Central memory CD8-positive, alpha-beta T cell (primary cell): ENCODE data around the gene CEP70.
"Not testable (repeated sequence)": the region's sequence is repeated elsewhere in the genome, so short reads cannot be mapped to it uniquely, and the experiment has no call there.

Experiments
- ATAC-seq: fragments of 150-1000 bp; cut with Tn5 transposase; replicated peaks from 2 replicates; pipeline ENCODE4 v1.10.0; 2022; ENCODE audit warnings: mild to moderate bottlenecking, moderate FRiP score, moderate number of reproducible peaks; ENCODE audit not compliant: poor library complexity, severe bottlenecking; ENCODE audit errors: extremely low read depth
- DNase-seq, 2 donors: peaks; one replicate each; pipeline ENCODE4 v3.0.0; 2021; ENCODE audit warnings: low spot score in 2 of 2
- H3K27ac Mint-ChIP-seq: one replicate; pipeline ENCODE4 v1.8.0; 2022; ENCODE audit warnings: low read depth, mild to moderate bottlenecking, moderate library complexity, mixed read lengths
- H3K27me3 Mint-ChIP-seq: one replicate; pipeline ENCODE4 v1.8.0; 2022; ENCODE audit warnings: mixed read lengths
- H3K36me3 Mint-ChIP-seq: one replicate; pipeline ENCODE4 v1.8.0; 2022; ENCODE audit warnings: mild to moderate bottlenecking, moderate library complexity, mixed read lengths; ENCODE audit not compliant: insufficient read depth
- H3K4me1 Mint-ChIP-seq: one replicate; pipeline ENCODE4 v1.8.0; 2022; ENCODE audit warnings: mixed read lengths
- H3K4me3 Mint-ChIP-seq: one replicate; pipeline ENCODE4 v1.8.0; 2022; ENCODE audit warnings: mild to moderate bottlenecking, moderate library complexity, mixed read lengths
- H3K9me3 Mint-ChIP-seq: one replicate; pipeline ENCODE4 v1.8.0; 2022; ENCODE audit warnings: mixed read lengths

CEP70 gene

DNA sequence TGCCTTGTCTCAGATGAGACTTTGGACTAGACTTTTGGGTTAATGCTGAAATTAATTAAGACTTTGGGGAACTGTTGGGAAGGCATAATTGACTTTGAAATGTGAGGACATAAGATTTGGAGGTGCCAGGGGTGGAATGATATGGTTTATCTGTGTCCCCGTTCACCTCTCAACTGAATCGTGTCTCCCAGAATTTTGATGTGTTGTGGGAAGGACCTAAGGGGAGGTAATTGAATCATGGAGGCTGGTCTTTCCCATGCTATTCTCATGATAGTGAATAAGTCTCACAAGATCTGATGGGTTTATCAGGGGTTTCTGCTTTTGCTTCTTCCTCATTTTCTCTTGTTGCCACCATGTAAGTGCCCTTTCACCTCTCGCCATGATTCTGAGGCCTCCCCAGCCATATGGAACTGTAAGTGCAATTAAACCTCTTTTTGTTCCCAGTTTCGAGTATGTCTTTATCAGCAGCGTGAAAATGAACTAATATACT, 10.1 kb upstream of the CEP70 start:
- not testable (repeated sequence) for H3K9me3 Mint-ChIP-seq, DNase-seq, H3K27ac Mint-ChIP-seq

DNA sequence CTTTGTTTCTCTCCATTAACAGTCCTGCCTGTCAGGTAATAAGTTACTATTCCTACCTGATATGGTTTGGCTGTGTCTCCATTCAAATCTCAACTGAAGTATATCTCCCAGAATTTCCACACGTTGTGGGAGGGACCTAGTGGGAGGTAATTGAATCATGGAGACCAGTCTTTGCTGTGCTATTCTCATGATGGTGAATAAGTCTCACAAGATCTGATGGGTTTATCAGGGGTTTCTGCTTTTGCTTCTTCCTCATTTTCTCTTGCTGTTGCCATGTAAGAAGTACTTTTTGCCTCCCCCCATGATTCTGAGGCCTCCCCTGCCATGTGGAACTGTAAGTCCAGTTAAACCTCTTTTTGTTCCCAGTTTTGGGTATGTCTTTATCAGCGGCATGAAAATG, 7.6 kb upstream of the CEP70 start:
- ATAC-seq, H3K4me1 Mint-ChIP-seq, H3K4me3 Mint-ChIP-seq, H3K9me3 Mint-ChIP-seq, DNase-seq, H3K36me3 Mint-ChIP-seq, H3K27ac Mint-ChIP-seq, H3K27me3 Mint-ChIP-seq: not testable (repeated sequence)

More for the DNA sequence above, 10.1 kb upstream of the CEP70 start:
- H3K36me3 Mint-ChIP-seq = peaks cover 15% of the 10 kb centered on the region
- H3K27me3 Mint-ChIP-seq, ATAC-seq, H3K4me3 Mint-ChIP-seq: not testable (repeated sequence)
- peaks cover 13% of the 10 kb centered on the region for H3K4me1 Mint-ChIP-seq

DNA sequence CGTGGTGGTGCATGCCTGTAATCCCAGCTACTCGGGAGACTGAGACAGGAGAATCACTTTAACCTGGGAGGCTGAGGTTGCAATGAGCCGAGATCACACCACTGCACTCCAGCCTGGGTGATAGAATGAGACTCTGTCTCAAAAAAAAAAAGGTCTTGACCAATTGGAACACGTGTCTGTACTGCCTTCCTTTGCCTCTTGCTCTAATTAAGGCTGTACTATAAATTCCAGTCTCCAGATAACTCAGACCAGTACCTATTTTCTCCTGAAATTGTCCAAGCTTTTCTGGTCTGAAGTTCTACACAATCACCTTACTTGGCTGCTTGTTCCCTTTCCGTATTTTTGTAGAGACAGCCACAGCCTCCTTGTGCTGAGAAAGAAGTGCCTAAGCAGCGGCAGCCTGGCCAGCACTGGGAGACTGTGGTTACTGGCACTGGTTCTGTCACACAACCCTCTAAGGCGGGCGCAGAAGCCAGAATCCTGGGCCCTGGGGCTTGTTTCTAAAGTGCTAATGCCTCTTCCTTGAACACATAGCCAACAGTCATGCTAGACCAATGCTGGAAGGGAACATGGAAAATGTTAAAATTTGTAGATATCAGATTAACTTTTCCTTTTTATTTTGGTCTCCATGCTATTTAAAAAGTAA, 6.2 kb upstream of the CEP70 start:
- Mint-ChIP-seq H3K27me3 (no peaks in the 10 kb centered on the region), H3K36me3 (peaks cover 2% of the 10 kb centered on the region), H3K9me3 (no peaks in the 10 kb centered on the region), H3K4me1 (no peaks in the 10 kb centered on the region), H3K27ac (no peak overlapping the region), H3K4me3 (no peak overlapping the region)
- DNase-seq (no peak), ATAC-seq (no peak)

DNA sequence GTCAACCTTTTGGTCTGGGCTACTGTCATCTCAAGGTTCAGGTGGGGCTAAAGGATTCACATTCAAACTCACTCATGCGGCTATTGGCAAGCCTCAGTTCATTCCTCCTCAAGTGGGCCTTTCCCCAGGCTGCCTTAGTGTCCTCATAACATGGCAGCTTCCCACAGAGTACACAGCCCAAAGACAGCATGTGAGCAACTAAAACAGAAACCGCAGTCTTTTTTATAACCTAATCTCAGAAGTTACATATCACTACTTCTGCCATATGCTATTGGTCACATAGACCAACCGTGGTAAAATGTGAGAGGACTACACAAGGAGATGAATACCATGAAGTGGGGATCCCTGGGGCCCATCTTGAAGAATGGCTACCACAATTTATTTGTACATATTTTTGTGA, 4.5 kb upstream of the CEP70 start:
- no peak for ATAC-seq
- no peak overlapping the region for H3K4me3 Mint-ChIP-seq
- H3K9me3 Mint-ChIP-seq = no peaks in the 10 kb centered on the region
- peaks cover 11% of the 10 kb centered on the region for H3K36me3 Mint-ChIP-seq
- DNase-seq = no peak
- no peaks in the 10 kb centered on the region for H3K27me3 Mint-ChIP-seq
- H3K4me1 Mint-ChIP-seq = peaks cover 6% of the 10 kb centered on the region
- H3K27ac Mint-ChIP-seq = no peak overlapping the region

DNA sequence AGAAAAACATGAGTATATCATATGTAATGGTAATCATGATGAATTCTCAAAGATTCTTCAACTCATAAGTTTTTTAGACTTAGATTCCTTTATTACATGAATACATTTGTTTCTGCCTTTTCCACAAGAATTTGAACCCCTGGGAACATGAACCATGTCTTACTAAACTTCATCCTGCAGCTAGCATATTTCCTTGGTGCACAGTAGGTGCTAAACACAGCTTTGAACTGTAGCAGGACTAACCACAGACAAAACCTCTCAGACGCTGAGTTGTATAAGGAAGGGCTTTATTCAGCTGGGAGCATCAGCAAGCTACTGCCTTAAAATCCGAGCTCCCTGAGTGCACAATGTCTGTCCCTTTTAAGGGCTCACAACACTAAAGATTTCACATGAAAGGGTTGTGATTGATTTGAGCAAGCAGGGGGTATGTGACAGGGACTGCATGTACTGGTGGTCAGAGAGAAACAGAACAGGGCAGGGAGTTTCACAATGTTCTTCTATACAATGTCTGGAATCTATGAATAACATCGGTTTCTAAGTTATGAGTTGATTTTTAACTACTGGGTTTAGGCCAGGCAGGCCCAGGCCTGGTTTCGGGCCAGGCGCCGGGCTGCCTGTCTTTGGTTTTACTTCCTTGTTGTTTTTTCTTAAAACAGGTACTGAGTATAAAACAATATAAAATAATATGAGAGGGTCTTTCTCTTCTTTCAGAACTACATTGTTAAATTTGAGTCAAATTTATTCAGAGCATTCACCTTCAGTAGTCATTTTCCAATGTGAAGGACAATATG, 3.3 kb upstream of the CEP70 start:
- H3K27me3 Mint-ChIP-seq, DNase-seq, H3K4me3 Mint-ChIP-seq, H3K27ac Mint-ChIP-seq, ATAC-seq, H3K36me3 Mint-ChIP-seq, H3K4me1 Mint-ChIP-seq, H3K9me3 Mint-ChIP-seq: not testable (repeated sequence)

DNA sequence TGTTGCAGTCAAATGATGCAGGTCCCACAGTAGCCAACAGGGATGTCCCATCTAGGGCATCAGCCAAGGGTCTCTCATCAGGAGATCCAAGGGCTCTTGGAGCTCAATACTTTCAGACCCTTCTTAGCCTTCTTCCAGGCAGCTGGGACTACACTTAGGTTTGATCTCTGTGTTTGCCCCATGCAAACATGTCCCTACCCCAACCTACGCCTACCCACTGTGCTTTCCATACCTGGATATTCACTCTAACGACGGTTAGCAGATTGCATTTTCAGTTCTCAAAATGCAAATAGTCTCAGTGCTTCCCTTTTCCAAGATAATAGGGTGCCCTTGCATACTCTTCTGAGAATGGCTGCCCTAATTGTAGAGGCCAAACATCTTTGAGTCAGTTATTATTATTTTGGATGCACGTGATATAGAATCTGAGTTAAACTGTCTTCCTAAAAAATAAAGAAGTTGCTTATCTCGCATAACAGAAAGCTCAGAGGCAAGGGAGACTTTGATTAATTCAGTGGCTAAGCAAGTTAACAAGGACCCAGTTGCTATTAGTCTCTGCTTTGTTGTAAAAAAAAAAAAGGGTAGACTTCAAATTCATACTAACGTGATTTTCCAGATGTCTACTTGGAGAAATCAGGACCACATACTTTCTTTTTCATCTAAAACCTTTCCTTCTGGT, 1.0 kb upstream of the CEP70 start:
- H3K36me3 Mint-ChIP-seq = peaks cover 8% of the 10 kb centered on the region
- H3K9me3 Mint-ChIP-seq = no peaks in the 10 kb centered on the region
- no peak for DNase-seq
- peaks cover 6% of the 10 kb centered on the region for H3K4me1 Mint-ChIP-seq
- peak overlapping the region; percentile 93 for H3K4me3 Mint-ChIP-seq
- H3K27ac Mint-ChIP-seq = peak overlapping the region; percentile 94
- H3K27me3 Mint-ChIP-seq = no peaks in the 10 kb centered on the region
- ATAC-seq = no peak

DNA sequence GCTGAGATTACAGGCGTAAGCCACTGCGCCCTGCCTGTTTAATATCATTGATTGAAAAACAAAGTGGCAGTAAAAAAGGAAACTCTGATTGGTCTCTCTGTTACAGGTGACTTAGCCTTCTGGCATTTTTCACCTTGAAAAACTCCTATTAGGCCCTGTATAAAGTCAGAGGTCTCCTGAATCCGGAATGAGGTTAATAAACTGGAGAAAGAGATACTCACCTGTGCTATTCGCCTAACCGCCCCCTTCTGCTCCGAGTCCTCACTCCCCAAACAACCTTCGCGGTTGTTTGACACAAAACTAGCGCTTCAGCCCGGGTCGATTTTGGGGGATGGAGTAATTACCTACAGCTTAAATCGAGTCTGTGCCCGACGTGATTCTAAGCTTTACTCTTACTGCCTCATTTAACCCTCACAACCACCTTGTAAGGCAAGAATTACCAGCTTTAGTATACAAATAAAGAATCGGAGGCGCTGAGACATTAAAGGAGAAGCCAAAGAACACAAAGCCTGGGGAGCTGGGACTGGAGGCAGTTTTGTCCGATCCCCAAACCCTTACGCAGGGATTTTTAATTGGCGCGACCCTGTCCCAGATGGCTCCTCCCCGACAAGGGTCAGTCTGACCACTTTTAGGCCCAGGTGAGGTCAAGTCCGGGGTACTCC, 441 bp downstream of the CEP70 start:
- ATAC-seq = no peak
- DNase-seq = no peak
- Mint-ChIP-seq H3K27me3 (no peaks in the 10 kb centered on the region), H3K4me3 (peak overlapping the region; percentile 93), H3K4me1 (peaks cover 6% of the 10 kb centered on the region), H3K36me3 (peaks cover 8% of the 10 kb centered on the region), H3K27ac (peak overlapping the region; percentile 94), H3K9me3 (no peaks in the 10 kb centered on the region)

DNA sequence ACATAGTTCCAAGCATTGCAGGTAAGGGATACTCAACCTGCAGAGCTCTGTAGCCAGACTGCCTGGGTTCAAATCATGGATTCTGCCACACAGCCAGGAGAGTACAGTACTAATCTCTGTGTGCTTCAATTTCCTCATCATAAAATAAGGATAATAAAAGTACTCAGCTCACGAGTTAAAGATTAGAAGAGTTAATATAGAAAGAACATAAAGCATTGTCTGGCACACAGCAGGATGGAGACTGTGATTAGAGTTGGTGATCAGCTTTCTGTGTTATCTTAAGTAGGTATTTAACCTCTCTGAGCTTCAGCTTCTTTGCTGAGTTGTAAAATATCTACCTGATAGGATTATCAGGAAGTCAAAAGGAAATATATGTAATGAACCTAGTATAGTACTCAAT, 2.7 kb downstream of the CEP70 start:
- ATAC-seq (no peak), DNase-seq (no peak)
- no peak overlapping the region for H3K4me3 Mint-ChIP-seq
- no peak overlapping the region for H3K27ac Mint-ChIP-seq
- peaks cover 6% of the 10 kb centered on the region for H3K4me1 Mint-ChIP-seq
- no peaks in the 10 kb centered on the region for H3K9me3 Mint-ChIP-seq
- peaks cover 8% of the 10 kb centered on the region for H3K36me3 Mint-ChIP-seq
- H3K27me3 Mint-ChIP-seq = no peaks in the 10 kb centered on the region

DNA sequence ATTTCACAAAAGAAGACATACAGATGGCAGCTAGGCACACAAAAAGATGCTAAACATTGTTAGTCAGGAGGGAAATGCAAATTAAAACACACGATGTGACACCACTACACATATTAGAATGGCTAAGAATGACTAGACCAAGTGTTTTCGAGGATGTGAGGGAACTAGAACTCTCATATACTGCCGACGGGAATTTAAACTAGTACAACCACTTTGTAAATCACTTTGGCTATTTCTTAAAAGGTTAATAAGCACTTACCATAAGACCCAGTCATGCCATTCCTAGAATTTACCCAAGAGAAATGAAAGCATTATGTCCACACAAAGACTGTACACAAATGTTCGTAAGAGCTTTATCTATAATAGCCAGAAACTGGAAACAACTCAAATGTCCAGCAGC, 5.6 kb downstream of the CEP70 start:
- Mint-ChIP-seq H3K36me3 (peaks cover 2% of the 10 kb centered on the region), H3K27ac (no peak overlapping the region), H3K4me3 (no peak overlapping the region), H3K4me1 (peaks cover 16% of the 10 kb centered on the region), H3K9me3 (no peaks in the 10 kb centered on the region), H3K27me3 (no peaks in the 10 kb centered on the region)
- no peak for ATAC-seq
- no peak for DNase-seq

DNA sequence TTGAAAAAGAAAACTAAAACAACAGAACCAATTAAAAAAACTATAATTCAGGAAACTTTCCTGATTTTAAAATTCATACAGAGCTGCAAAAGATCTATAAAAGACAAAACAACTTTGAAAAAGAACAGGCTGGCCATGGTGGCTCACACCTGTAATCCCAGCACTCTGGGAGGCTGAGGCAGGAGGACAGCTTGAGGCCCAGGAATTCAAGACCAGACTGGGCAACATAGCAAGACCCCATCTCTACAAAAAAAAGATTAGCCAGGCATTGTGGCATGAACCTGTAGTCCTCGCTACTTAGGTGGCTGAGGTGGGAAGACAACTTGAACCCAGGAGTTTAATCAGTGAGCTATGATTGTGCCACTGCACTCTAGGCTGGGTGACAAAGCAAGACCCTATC, 6.7 kb downstream of the CEP70 start:
- no peak overlapping the region for H3K4me3 Mint-ChIP-seq
- DNase-seq = no peak
- H3K36me3 Mint-ChIP-seq = peaks cover 3% of the 10 kb centered on the region
- no peak for ATAC-seq
- no peak overlapping the region for H3K27ac Mint-ChIP-seq
- H3K27me3 Mint-ChIP-seq = no peaks in the 10 kb centered on the region
- H3K9me3 Mint-ChIP-seq = no peaks in the 10 kb centered on the region
- peaks cover 17% of the 10 kb centered on the region for H3K4me1 Mint-ChIP-seq

DNA sequence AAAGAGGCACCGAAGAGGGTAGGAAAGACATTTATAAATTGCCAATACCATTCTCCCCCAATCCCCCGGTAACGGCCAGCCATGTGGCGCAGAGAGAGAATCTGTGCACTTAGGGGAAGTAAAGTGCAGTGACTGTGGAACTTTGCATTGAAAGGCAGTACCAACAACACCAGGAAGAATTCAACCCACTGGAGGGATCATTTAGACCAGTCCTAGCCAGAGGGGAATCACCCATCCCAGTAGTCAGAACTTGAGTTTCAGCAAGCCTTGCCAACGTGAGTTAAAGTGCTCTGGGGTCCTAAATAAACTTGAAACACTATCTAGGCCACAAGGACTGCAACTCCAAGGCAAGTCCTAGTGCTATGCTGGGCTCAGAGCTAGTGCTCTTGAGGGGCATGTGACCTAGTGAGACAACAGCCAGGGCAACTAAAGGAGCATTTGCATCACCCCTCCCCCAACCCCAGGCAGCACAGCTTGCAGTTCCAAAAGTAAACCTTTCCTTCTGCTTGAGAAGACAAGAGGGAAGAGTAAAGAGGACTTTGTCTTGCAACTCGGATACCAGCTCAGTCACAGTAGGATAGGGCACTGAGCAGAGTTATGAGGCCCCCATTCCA, 15.0 kb downstream of the CEP70 start:
- no peak overlapping the region for H3K4me3 Mint-ChIP-seq
- no peak for ATAC-seq
- peak overlapping the region; percentile 77 for H3K27ac Mint-ChIP-seq
- no peaks in the 10 kb centered on the region for H3K27me3 Mint-ChIP-seq
- DNase-seq = no peak
- H3K4me1 Mint-ChIP-seq = peaks cover 23% of the 10 kb centered on the region
- H3K9me3 Mint-ChIP-seq = no peaks in the 10 kb centered on the region
- H3K36me3 Mint-ChIP-seq = peaks cover 8% of the 10 kb centered on the region

DNA sequence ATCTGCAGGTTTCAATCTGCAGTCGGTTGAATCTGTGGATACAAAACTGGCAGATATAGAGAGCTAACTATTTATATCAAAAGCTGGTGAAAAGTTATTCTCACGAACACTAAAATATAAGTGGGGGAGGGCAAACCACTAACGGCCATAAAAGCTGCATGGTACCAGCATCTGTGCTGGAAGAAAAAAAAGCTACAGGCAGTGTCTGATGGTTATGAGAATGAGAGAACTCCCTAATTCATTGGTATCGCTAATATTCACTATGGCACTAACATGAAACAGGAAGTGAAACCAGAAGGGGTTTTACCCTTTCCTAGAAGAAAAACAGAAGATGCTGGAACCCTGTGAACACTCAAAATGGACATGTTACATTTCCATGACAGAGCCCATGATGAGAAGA, 15.9 kb downstream of the CEP70 start:
- Mint-ChIP-seq H3K27ac (peak overlapping the region; percentile 77), H3K4me3 (peak overlapping the region; percentile 54)

More for the DNA sequence above, 15.9 kb downstream of the CEP70 start:
- DNase-seq = no peak
- Mint-ChIP-seq H3K9me3 (peaks cover 2% of the 10 kb centered on the region), H3K4me1 (peaks cover 16% of the 10 kb centered on the region), H3K36me3 (peaks cover 5% of the 10 kb centered on the region), H3K27me3 (no peaks in the 10 kb centered on the region)
- ATAC-seq = no peak
